Fibroblast of the aortic adventitia (primary cell): ENCODE results near the gene ANO8. TPM values are rescaled to one million over a fixed set of nuclear protein-coding genes. Genes with fewer than 3 reads are reported as not detected.
A peak's percentile ranks its signal among the peaks of the same experiment; 100 is the strongest.
"Not testable (repeated sequence)": the region's sequence is repeated elsewhere in the genome, so short reads cannot be mapped to it uniquely, and the experiment has no call there.

Experiments
- DNase-seq: peaks from one replicate; pipeline ENCODE4 v3.0.0-alpha.2; 2010; ENCODE audit warnings: low read depth
- H3K4me3 ChIP-seq: 2 replicates; pipeline ENCODE4 v1.5.1; 2011; ENCODE audit warnings: low read depth, mild to moderate bottlenecking, control low read depth, low read length, moderate library complexity
- total RNA-seq: library from RNA; depleted of rRNA; stranded (reverse); fragments of >200 nt; gene quantifications from 2 replicates; pipeline ENCODE4 v1.2.3, GENCODE V29; 2012; ENCODE audit warnings: low replicate concordance
- TF ChIP-seq, protein P1 (sequence below): IDR thresholded peaks from 2 replicates; pipeline ENCODE4 v1.5.1; 2011; ENCODE audit warnings: mild to moderate bottlenecking, low read length, control low read depth, inconsistent platforms; ENCODE audit not compliant: insufficient read depth

Gene ANO8
- total RNA-seq, 1 donor, result 6.1 TPM

DNA sequence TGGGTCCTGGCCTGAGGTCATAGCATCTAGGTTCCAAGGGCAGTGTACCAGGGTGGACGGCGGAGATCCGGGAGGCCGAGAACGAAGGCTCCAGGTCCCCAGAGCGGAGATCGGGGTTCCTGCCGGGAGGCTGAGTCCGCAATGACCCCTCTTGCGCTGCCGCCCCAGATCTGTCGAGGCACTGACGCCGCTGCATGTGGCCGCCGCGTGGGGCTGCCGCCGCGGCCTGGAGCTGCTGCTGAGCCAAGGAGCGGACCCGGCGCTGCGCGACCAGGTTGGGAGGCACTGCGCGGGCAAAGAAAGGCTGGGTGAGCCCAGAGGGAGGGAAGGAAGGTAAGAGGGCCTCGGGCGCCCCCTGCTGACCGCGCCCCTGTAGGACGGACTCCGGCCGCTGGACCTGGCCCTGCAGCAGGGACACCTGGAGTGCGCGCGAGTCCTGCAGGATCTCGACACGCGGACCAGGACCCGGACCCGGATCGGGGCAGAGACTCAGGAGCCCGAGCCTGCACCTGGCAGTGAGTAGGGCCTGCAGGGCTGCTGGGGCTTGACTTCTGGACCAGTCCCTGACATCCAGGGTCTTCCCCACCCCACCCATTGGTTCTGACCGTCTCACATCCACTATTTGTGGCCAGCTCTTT, 52.0 kb downstream of the ANO8 start:
- TF ChIP-seq, protein P1, sequence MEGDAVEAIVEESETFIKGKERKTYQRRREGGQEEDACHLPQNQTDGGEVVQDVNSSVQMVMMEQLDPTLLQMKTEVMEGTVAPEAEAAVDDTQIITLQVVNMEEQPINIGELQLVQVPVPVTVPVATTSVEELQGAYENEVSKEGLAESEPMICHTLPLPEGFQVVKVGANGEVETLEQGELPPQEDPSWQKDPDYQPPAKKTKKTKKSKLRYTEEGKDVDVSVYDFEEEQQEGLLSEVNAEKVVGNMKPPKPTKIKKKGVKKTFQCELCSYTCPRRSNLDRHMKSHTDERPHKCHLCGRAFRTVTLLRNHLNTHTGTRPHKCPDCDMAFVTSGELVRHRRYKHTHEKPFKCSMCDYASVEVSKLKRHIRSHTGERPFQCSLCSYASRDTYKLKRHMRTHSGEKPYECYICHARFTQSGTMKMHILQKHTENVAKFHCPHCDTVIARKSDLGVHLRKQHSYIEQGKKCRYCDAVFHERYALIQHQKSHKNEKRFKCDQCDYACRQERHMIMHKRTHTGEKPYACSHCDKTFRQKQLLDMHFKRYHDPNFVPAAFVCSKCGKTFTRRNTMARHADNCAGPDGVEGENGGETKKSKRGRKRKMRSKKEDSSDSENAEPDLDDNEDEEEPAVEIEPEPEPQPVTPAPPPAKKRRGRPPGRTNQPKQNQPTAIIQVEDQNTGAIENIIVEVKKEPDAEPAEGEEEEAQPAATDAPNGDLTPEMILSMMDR, result peak; percentile 90

DNA sequence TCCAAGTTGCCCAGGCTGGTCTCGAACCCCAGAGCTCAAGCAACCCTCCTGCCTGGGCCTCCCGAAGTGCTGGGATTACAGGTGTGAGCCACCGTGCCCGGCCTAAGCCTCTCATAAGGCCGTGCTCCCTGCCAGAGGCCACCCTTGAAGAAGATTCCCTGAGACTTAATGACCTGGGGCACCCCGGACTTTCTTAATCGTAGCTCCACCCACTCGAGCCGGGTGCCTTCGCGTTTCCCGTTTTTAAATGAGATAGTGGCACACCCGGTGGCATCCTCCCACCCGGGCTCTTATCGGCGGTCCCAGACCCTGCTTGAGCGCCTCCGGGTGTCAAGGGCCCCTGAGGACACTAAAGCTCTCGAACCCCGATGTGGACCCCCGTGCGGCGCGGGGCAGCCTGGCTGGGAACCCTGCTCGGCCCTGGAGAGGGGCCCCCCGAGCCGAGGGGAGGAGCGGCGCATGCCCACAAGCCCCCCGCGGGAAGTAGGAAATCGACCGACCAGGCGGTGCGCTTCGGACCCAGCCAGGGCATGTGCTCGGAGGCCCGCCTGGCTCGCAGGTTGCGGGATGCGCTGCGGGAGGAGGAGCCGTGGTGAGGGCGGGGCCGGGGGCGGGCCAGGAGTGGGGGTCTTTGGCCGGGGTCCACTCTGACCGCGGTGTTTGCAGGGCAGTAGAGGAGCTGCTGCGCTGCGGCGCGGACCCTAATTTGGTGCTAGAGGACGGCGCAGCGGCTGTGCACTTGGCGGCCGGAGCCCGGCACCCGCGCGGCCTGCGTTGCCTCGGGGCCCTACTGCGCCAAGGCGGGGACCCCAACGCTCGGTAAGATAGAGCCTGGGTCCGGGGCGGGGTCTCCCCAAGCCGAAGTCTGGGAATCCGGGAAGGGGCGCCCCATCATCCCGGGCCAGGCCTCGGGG, 53.0 kb downstream of the ANO8 start, which contains the start of gene ANKLE1:
ANKLE1 (plus strand) TSS at position 511 of the 914 bp plus-strand sequence; CDS start at position 531, 20 bp downstream.
- no peak for DNase-seq
- TF ChIP-seq, protein P1, result no peak
- H3K4me3 ChIP-seq, result peak within 1 kb of the TSS; percentile 58

More for the DNA sequence above, 52.0 kb downstream of the ANO8 start:
- peak; percentile 68 for DNase-seq
- H3K4me3 ChIP-seq, result peak overlapping the region; percentile 58

DNA sequence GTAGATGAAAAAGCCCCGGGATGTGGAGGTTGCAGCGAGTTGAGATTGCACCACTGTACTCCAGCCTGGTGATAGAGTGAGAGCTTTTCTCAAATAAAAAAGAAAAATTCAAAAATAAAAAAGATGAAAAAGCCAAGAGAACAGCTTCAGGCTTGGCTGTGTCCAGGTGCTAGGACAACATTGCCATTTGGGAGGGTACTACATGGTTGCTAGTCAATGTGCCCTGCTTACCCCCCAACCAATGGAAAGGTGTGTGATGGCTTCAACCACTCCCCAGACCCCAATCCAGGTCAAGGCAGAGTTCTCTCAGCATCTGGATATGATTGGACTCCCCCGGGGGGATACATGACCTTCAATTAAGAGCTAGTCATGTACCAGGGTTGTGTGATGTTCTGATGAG, 55.2 kb downstream of the ANO8 start:
- H3K4me3 ChIP-seq, result no peak overlapping the region
- TF ChIP-seq, protein P1, result no peak
- no peak for DNase-seq

DNA sequence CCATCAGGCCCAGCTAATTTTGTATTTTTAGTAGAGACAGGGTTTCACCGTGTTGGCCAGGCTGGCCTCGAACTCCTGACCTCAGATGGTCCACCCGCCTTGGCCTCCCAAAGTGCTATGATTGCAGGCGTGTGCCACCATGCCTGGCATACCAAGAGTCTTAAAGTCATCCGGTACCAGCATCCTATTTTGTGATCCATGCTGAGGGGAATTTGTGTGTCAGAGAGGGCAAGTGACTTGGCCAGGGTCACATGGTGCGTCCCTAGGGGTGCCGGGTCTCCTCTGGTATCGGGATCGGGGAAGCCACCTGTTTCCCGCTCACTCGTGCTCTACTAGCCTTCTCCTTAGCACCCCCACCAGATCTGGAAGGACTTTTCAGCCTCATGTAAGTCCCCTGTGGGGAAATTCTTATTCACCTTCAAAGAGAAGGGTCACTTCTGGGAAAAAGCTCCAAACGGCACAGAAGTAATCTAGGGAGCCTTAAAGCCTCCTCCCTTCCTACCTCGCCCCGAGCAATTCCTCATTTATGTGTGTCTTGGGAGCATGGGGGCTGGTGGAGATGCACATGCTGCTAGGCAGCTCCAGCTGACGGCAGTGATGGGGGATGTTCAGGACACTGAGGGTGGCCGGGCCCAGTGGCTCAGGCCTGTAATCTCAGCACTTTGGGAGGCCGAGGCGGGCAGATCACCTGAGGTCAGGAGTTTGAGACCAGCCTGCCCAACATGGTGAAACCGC, 59.0 kb downstream of the ANO8 start:
- no peak overlapping the region for H3K4me3 ChIP-seq
- TF ChIP-seq, protein P1, result no peak
- no peak for DNase-seq

DNA sequence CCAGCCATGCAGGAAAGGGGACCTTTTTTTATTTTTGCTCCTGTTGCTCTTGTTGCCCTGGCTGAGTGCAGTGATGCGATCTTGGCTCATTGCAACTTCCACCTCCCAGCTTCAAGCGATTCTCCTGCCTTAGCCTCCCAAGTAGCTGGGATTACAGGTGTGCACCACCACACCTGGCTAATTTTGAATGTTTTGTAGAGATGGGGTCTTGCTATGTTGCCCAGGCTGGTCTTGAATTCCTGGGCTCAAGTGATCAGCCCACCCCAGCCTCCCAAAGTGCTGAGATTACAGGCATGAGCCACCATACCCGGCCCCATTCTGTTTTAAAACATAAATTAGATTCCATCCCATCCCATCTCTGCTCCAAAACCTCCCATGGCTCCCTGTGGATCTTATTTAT, 59.8 kb downstream of the ANO8 start:
- not testable (repeated sequence) for H3K4me3 ChIP-seq, DNase-seq

Other genes starting within 250 kb of the ANO8 start
- 23.8 and 27.8 TPM in 2 replicates for gene USE1, start 119.5 kb downstream of the ANO8 start, total RNA-seq
- 3.9 and 19.7 TPM in 2 replicates for gene OCEL1, start 108.6 kb downstream of the ANO8 start, total RNA-seq
- gene NR2F6, start 88.9 kb downstream of the ANO8 start, total RNA-seq, result 23.7 and 27.9 TPM in 2 replicates
- not detected in 2 replicates for gene USHBP1, start 70.1 kb downstream of the ANO8 start, total RNA-seq
- gene BABAM1, start 67.4 kb downstream of the ANO8 start, total RNA-seq, result 59.3 and 72.1 TPM in 2 replicates
- 0.09 and 0.41 TPM in 2 replicates for gene ANKLE1, start 53.0 kb downstream of the ANO8 start, total RNA-seq
- 12.5 and 13.3 TPM in 2 replicates for gene ABHD8, start 31.4 kb downstream of the ANO8 start, total RNA-seq
- gene MRPL34, start 29.0 kb downstream of the ANO8 start, total RNA-seq, result 22.7 and 34.3 TPM in 2 replicates
- gene DDA1, start 25.3 kb downstream of the ANO8 start, total RNA-seq, result 2.9 and 20.2 TPM in 2 replicates
- gene GTPBP3, start 2.7 kb upstream of the ANO8 start, total RNA-seq, result 12.1 and 21.1 TPM in 2 replicates
- gene PLVAP, start 42.5 kb upstream of the ANO8 start, total RNA-seq, result 0.09 TPM in 1 of 2 replicates, not detected in the other
- gene CCDC194, start 59.3 kb upstream of the ANO8 start, total RNA-seq, result not detected in 2 replicates
- gene BST2, start 70.8 kb upstream of the ANO8 start, total RNA-seq, result 9.8 and 48.1 TPM in 2 replicates
- gene MVB12A, start 85.2 kb upstream of the ANO8 start, total RNA-seq, result 44.7 and 47.5 TPM in 2 replicates
- not detected in 2 replicates for gene TMEM221, start 113.8 kb upstream of the ANO8 start, total RNA-seq
- not detected in 2 replicates for gene NXNL1, start 126.1 kb upstream of the ANO8 start, total RNA-seq
- 11.4 and 42.0 TPM in 2 replicates for gene SLC27A1, start 135.7 kb upstream of the ANO8 start, total RNA-seq
- gene PGLS, start 176.8 kb upstream of the ANO8 start, total RNA-seq, result 91.6 and 148 TPM in 2 replicates
- 62.5 and 93.1 TPM in 2 replicates for gene COLGALT1, start 220.8 kb upstream of the ANO8 start, total RNA-seq